Gastrocnemius medialis (tissue), 4 donors: ENCODE data around the gene ITGAD.

Experiments used
- CTCF ChIP-seq, 5 experiments: fragments of 450-650 bp in 3 of 5; fragments of 200-600 bp in 2 of 5; sonication (generic) in 2 of 5; IDR thresholded peaks in 4 of 5; conservative IDR thresholded peaks in 1 of 5; 1 replicate in 4 of 5; 2 replicates in 1 of 5; pipeline ENCODE4 v1.5.1; 2016 to 2019; ENCODE audit warnings: antibody characterized with exemption in 5 of 5, mild to moderate bottlenecking in 3 of 5, moderate library complexity in 3 of 5
- POLR2A ChIP-seq, 2 donors: fragments of 450-650 bp; IDR thresholded peaks; one replicate each; pipeline ENCODE4 v1.6.1; 2017; ENCODE audit warnings: antibody characterized with exemption in 2 of 2, mild to moderate bottlenecking in 2 of 2, moderate library complexity in 2 of 2

GRCh38 chr16:31362476-31363405 lies 30.4 kb upstream of the ITGAD start:
- TF ChIP-seq POLR2A (IDR thresholded peaks at IDR 0.05): no peak
- no peak for TF ChIP-seq CTCF (IDR thresholded peaks at IDR 0.05 in 4 of 5, conservative IDR thresholded peaks at IDR 0.05 in 1 of 5)
